GM21367 (cell line): Measurements from ENCODE around the gene IKZF3.
A peak's percentile ranks its signal among the peaks of the same experiment; 100 is the strongest.
"Not testable (repeated sequence)": the region's sequence is repeated elsewhere in the genome, so short reads cannot be mapped to it uniquely, and the experiment has no call there.

Experiments
- ATAC-seq: cut with Tn5 transposase; IDR thresholded peaks from one replicate; pipeline ENCODE4 v1.9.1; 2021; ENCODE audit not compliant: unreplicated experiment

The IKZF3 gene

DNA sequence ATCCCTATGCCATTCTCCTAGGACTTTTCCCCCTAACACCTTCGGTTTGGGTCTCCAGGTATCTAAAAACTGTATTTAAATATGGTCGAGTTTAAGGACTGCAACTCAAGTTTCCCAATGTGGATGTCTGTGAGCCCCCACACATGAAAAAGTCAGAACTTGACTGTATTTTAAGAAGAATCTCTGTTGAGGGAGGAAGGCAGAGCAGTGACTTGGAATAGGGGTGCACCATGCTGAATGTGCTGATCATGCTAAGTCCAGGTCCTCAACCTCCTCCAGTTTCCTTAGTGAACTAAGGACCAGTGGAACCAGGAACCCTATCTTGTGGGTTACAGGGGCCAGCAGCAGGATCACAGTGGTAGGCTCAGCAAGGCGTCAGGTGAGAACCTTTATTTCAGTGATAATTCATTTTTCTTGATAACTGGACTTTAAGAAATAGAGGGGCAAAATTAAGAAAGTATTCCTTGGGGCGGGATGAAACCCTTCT, 106.9 kb downstream of the IKZF3 start:
- ATAC-seq = no peak

DNA sequence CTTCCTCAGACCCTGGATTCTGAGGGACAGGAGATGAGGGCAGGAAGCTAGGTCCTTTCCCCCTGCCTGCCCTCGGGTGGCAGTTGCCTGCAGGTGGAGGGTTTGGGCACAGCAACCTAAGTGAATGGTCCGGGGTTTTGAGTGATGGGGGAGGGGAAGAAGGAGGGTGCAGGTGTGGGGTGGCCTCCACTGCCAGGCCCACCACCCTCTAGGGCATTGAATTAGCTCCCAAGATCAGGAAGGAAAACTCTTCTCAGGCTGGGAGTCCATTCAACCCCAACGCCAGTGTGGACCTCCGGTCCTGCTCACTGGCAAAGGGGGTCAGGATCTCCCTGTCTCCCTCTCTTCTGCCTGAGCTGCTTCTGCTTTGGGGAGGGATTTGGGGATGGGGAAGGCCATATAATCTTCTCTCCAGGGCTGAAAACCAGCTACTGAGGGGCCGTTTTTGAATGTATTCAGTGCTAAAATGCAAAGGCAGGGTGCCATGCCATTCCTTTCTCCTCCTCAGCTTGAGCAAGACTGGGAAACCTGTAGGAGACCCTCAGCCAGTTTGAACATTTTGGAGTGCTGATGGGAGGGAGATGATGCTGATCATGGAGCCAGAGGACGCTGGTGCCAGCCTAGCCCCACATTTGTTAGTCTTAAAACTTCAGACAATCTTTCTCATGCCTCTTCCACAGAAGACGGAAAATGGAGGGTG, 107.6 kb downstream of the IKZF3 start:
- ATAC-seq = no peak

DNA sequence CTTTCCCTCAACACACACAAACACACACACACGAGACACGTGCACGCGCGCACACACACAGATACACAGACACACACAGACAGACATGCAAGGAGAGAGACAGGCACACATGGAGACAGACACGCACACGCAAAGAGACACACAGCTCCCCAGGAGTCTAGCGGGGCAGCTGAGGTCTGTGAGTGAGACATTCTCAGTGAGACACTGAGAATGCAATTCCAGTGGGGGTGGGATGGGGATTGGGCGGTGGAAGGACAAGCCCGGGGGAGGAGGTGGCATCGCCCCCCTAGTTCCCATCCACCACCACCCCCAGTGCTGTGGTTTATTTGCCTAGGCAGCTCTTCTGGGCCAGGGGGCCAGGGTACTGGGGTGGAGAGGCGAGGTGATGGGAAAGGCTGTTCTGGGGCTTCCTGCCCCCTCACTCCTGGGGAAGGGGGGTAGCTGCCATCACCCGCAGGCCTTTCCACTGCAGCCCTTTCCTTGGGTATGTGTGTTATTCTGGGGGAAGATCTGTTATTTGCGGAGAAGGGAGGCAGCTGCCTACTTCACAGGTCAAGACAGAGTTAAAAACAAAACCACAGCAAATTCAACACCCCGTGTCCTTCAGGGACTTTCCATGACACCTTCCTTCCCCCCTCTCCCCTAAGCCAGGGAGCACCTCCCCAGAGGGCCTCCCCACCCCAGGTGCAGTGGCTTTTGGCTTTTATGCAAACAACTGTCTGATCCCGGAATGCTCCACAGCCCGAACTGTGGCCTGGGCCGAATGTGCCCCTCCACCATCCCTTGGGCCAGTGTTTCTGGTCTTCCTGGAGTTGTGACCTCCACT, 108.3 kb downstream of the IKZF3 start:
- no peak for ATAC-seq

DNA sequence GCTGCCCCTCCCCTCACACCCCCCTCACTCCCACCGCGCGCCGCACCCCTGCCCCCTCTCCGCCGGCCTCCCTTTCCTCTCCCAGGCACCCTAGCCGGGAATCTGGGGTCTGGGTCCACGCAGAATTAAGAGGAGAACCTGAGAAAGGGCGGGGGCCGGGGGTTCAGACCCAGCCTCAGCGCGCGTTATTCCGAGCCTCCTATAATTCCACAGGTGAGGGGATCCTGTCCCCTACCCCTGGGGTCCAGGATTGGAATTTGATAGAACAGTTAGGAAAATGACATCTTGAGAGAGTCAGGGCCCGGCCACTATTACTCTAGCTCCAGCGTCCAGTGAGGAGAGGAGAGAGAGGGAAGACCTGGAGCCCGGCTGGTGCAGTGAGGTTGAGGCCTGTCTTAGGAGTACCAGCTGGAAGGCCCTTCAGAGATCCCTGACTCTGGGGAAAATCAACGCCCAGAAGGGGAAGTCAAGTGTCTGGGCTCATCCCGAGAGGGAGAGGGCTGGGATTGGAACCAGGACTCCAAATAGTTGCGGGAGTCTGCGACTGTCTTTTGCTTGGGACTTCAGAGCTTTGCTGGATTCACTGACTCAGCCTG, 109.1 kb downstream of the IKZF3 start:
- no peak for ATAC-seq

DNA sequence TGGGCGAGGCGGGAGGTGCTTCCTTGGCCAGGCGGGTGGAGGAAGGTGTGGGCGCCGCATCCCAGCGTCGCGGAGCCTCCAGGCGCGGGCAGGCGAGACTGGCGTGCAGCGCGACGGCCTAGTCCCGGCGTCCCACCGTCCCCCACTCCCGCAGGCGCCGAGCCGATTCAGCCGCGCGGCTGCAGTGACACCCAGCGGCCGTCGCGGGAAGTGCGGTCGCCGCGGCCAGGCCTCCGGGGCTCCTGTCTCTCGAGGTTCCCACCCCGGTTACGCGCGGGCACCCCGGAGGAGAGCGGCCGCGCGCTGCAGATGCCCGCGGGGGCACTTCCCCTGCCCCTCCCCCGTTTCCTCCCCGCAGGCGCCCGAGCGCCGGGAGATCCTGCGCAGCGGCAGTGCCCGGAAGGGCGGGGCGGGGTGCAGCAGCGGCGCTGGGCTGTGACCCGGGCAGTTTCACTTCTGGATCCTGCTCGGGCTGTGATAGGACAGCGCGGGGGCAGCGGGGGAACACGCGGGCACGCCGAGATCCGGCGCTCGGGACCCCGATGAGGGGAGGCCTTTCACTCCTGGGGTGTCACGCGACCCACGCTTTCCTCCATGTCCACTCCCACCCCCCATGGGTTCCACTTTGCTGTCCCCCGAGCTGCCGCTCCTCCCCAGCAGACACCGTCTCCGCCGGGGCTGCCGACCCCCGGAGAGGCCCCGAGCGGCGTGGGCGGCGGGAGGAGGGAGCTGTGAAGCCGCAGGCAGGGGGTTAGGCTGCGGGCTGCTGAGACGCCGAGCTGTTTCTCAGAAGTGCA, 109.8 kb downstream of the IKZF3 start:
- peak; percentile 52 for ATAC-seq

DNA sequence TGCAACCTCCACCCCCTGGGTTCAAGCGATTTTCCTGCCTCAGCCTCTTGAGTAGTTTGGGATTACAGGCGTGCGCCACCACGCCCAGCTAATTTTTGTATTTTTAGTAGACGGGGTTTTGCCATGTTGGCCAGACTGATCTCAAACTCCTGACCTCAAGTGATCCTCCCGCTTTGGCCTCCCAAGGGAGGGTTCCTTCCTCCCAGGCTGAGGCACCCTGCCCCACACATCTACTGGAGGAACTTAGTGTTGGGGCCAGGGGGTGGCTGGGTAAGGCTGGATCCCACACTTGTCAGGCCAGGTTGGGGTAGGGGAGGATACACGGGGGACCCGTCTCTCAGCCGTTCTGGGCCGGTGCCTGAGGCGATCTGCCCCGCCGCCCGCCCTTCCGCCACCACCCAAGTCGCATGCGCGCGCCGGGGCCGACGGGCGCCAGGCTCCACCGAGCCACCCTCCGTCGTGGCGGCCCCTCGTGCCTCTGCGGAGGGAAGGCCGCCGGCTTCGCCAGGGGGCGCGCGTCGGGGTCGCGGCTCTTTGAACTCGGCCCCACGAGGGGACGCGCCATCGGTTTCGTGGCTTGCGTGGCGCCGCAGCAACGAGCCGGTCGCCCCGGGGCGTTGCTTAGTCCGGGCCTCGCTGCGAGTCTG, 110.5 kb downstream of the IKZF3 start:
- ATAC-seq = peak; percentile 16

DNA sequence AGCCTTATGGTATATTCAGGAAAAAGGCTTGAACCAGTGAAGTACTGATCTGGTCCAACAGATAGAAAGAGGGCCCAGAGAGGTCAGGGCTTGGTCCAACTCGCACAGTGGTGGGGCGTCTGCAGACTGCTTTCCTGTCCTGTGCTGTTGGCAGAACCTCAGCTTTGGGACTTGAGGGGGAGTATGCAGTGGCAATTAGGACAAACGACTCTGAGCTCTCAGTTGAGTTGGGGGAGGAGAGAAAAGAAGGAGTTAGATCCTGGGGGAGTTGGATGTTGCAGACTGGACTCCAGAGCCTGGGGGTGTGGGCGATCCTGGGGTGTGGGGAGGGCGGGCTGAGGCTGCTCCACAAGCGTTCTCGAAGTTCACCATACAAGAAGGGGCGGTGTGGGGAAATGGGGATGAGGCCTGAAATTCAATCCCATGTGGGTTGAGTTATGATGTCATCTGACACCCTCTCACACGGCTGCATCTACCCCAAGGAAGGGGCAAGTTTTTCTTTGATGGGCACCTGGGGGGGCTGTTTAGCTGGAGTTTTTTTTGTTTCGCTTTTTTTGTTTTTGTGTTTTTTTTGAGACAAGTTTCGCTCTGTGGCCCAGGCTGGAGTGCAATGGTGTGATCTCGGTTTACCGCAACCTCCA, 111.8 kb downstream of the IKZF3 start:
- ATAC-seq = no peak

DNA sequence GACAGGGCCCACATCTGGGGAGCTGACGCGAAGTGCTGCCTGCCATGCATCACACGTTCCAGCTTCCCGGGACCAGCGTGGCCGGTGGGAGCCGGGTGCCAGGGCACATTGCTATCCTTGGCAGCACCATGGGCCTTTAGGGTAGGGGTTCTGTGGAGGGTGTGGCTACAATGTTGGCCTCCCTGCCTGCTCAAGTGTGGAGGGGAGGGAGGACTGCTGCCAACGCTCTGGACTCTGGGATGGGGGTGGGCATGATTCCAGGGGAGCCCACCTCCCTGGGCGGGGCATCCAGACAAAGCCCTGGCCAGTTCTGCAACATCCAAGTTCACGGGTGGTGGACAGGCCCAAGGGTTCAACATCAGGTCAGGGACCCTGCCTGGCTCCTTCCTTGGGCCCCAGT, 112.5 kb downstream of the IKZF3 start:
- ATAC-seq = no peak

DNA sequence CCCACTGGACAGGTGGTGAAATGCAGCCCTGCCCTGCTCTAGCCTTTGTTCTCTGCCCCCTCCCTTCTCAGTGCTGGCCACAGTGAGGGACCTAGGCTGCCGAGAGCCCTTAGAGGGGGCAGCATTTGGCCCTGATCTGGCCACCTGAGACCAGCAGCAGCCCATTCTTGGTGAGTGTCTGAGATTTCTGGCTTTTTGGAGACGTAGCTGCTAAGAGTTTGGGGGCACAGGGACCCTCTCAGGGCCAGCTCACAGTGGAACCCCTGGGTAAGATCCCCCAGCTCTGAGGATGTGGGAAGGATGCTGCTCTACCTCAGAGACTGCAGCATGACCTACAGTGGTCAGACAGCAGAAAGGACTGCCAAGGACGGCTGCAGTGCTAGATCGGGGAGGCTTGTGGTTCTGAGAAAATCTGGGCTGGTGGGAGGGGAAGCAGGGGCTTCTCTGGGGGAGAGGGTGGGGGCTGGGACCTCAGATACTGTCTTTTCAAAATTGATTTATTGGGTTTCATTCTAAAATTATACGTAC, 113.0 kb downstream of the IKZF3 start:
- no peak for ATAC-seq

DNA sequence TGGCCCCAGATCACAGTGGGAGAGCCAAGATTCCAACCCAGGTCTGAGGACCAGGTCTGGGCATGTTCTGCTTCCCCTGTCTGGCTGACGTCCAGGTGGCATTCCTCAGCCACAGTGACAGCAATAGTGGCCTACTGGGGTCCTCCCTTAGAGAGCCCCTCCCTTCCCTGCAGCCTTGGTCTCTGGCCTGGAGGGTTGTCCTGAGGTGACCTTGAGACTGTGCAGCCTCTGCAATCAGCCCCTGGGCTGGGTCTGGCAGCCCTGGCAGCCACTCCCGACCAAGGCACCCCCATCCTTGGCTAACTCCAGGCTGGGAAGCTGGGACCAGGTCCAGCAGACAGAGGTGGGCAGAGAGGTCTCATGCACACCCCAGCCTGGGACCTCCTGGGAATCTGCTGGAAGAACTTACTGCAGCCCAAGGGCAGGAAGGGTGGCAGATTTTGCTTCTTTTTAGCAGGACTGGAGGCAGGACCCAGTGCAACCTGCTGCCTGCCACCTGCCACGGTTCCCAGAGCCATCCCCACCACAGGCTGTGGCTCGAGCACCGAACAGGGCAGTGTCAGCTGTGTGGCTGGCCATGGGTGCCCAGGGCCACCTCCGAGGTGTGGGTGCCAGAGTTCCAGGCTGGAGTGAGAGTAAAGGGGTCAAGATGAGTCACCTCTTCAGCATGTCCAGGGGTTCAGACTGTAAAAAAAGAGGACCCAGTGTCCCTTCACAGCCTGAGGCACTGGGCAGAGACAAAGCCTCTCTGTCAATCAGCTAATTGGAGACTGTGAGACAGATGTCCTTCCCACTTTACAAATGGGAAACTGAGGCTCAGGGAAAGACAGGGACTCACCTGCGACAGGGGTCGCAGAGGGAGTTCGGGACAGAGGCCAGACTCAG, 113.7 kb downstream of the IKZF3 start:
- ATAC-seq = no peak

DNA sequence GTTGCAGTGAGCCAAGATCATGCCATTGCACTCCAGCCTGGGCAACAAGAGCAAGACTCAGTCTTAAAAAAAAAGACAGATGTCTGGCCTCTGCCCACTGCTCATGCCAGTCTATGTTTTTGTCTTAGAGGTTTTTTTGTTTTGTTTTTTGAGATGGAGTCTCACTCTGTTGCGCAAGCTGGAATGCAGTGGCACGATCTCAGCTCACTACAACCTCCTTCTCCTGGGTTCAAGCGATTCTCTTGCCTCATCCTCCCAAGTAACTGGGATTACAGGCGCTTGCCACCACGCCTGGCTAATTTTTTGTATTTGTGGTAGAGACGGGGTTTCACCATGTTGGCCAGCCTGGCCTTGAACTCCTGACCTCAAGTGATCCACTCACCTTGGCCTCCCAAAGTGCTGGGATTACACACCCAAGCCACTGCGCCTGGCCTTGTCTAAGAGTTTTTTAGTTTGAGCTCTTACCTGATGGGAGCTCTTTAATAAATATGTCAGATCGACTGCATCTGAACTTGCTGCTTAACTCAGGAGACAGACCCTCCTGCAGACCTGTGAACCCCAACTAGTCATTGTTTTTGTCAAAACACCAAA, 115.6 kb downstream of the IKZF3 start:
- not testable (repeated sequence) for ATAC-seq

DNA sequence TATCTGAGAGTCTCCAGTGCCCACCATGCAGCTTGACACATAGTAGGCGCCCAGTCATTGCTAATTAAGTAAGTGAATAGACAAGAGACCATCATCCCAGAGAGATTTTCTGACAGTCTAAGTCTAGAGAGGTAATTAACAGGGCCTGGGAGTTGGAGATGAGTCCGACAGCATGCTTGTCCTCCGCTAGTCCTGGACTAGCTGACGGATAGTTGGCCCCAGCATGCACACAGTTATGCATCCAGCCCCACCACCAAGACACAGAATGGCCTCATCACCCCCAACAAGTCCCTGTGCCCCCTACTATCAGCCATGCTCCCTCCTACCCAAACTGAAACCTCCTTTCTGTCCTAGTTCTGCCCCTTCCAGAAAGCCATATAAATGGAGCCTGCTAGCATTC, 116.4 kb downstream of the IKZF3 start:
- ATAC-seq = no peak

DNA sequence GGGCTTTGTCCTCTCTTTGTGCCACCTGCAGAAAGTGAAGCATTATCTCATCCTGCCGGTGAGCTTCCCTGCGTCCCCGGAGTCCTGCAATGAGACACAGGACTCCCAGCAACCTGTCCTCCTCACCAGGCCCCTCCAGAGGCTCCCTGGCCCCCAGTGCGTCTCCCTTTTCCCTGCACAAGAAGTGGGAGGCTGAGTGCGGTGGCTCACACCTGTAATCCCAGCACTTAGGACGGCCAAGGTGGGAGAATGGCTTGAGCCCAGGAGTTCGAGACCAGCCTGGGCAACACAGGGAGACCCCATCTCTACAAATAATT, 118.0 kb downstream of the IKZF3 start:
- no peak for ATAC-seq

DNA sequence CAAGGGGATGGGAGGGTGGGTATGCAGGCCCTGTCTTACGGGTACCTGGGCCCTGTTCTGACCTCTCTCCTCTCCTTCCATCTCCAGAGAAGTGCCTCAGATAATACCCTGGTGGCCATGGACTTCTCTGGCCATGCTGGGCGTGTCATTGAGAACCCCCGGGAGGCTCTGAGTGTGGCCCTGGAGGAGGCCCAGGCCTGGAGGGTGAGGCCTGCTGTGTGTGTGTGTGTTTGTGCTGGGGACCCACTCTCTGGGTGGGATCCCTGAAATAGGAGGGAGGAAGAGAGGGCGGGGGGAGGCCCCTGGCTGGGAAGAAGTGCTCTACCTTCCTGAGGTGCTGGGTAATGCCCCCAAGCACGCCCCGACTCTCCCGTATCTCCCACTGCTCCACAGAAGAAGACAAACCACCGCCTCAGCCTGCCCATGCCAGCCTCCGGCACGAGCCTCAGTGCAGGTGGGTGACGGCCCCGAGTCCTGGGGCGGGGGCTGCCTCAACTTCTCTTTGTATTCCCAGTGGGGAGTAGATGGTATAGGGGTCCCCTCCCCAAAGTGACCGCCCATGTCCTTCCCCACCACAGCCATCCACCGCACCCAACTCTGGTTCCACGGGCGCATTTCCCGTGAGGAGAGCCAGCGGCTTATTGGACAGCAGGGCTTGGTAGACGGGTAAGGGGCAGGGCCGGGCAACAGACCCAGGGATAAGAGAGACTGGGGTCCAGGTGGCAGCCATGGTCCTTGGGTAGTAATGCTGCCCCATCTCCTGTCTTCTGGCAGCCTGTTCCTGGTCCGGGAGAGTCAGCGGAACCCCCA, 118.6 kb downstream of the IKZF3 start:
- no peak for ATAC-seq

DNA sequence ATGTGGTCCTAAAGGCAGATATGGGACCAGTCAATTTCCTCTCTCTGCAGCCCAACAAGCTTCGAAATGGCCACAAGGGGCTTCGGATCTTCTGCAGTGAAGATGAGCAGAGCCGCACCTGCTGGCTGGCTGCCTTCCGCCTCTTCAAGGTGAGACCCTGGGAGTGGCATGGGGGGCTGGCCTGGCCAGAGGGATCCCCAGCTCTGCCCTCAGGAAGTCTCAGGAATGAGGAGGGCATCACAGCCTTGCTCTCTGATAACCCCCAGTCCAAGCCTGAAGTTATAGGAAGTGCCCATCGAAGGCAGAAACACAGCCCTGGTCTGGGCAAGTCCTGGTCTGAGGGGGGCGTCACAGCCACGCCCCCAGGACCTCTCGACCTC, 119.3 kb downstream of the IKZF3 start:
- no peak for ATAC-seq

DNA sequence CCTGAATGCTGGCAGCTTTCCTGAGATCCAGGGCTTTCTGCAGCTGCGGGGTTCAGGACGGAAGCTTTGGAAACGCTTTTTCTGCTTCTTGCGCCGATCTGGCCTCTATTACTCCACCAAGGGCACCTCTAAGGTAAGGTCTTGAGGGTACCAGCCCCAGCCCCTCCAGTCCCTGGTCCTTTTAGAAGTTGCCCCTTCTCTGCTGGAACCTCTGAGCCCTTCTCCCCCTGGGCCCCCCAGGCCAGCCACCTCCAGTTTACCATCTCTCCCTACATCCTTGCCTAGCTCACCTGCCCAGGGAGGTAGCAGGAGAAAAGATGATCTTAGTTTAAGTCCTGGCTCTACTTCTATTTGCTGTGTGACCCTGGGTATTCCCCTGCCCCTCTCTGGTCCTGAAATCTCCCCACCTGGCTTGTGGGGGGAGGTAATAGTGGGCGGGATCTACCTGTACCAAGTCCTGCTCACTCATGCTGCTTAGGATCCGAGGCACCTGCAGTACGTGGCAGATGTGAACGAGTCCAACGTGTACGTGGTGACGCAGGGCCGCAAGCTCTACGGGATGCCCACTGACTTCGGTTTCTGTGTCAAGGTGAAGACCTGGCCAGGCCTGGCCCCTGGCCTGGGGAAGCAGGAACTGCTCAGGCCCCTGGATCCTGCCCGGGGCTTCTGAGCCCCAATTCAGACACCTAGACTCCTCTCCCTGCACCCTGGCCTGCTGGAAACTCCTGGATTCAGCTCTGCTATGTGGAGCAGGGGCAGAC, 119.9 kb downstream of the IKZF3 start:
- no peak for ATAC-seq

DNA sequence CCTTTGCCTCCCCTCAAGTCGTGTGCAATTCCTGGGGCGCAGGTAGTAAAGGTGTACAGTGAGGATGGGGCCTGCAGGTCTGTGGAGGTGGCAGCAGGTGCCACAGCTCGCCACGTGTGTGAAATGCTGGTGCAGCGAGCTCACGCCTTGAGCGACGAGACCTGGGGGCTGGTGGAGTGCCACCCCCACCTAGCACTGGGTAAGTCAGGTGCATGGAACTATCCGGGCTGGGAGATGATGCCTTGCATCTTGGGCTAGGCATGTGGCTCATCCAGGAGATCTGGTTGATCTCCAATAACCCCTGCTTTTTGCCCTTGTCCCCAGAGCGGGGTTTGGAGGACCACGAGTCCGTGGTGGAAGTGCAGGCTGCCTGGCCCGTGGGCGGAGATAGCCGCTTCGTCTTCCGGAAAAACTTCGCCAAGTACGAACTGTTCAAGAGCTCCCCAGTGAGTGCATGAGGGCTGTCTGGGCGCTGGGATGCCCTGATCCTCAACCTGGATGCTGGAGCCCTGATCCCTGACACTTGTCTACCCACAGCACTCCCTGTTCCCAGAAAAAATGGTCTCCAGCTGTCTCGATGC, 121.2 kb downstream of the IKZF3 start:
- no peak for ATAC-seq
